H1 (cell line): Measurements from ENCODE around the gene F7. TPM values are rescaled to one million over a fixed set of nuclear protein-coding genes. Genes with fewer than 3 reads are reported as not detected.

Experiments used
- CTCF ChIA-PET: fragments of 300-600 bp; sonication (Branson Sonifier 250); formaldehyde crosslinking; loops from one replicate; lab custom pipeline; 2021; ENCODE audit not compliant: partially characterized antibody; lab: Charles Lee
- POLR2A ChIA-PET: fragments of 300-600 bp; sonication (Branson Sonifier 250); formaldehyde crosslinking; loops from one replicate; lab custom pipeline; 2021; ENCODE audit warnings: inconsistent platforms; ENCODE audit not compliant: partially characterized antibody; lab: Charles Lee
- DNase-seq, 2 experiments: peaks; one replicate each; pipeline versions ENCODE4 v3.0.0 to v3.0.0-alpha.2; 2010 to 2022; ENCODE audit warnings: low spot score in 2 of 2, low read depth in 1 of 2, mixed read lengths in 1 of 2
- FAIRE-seq: peaks from 2 replicates; lab custom pipeline; 2011; peaks lifted over from hg19 to GRCh38; lab: Jason Lieb, UNC
- H2AFZ ChIP-seq: 2 replicates; pipeline ENCODE4 v1.8.1; 2012; ENCODE audit warnings: low read length, inconsistent platforms
- H2AK5ac ChIP-seq: 2 replicates; pipeline ENCODE4 v1.6.1; 2013; ENCODE audit warnings: low read depth, low read length
- H2BK120ac ChIP-seq: replicated peaks from 2 replicates; pipeline ENCODE3; 2013; ENCODE audit warnings: low read depth, low read length, inconsistent platforms
- H2BK12ac ChIP-seq: 2 replicates; pipeline ENCODE4 v1.6.1; 2013; ENCODE audit warnings: low read depth, low read length
- H2BK15ac ChIP-seq: 2 replicates; pipeline ENCODE4 v1.6.1; 2013; ENCODE audit warnings: low read length
- H2BK20ac ChIP-seq: 2 replicates; pipeline ENCODE4 v1.6.1; 2013; ENCODE audit warnings: low read length
- H2BK5ac ChIP-seq: 2 replicates; pipeline ENCODE4 v1.6.1; 2013; ENCODE audit warnings: low read depth, low read length
- H3K14ac ChIP-seq: 2 replicates; pipeline ENCODE4 v1.6.1; 2013; ENCODE audit warnings: inconsistent platforms; ENCODE audit not compliant: insufficient read length
- H3K18ac ChIP-seq: 2 replicates; pipeline ENCODE4 v1.6.1; 2013; ENCODE audit warnings: low read length; ENCODE audit errors: extremely low read depth
- H3K23ac ChIP-seq: 2 replicates; pipeline ENCODE4 v1.6.1; 2013; ENCODE audit warnings: inconsistent platforms; ENCODE audit not compliant: insufficient read length
- H3K23me2 ChIP-seq: 2 replicates; pipeline ENCODE4 v1.6.1; 2013; ENCODE audit warnings: low read depth, low read length
- H3K27ac ChIP-seq: 2 replicates; pipeline ENCODE4 v1.6.1; 2011; ENCODE audit warnings: low read depth, low read length, inconsistent platforms
- H3K27me3 ChIP-seq, 4 experiments: replicated peaks in 1 of 4; 1 replicate in 1 of 4; 2 replicates in 3 of 4; pipeline versions ENCODE4 v1.6.1 to v1.8.1; 2011 to 2013; ENCODE audit warnings: low read length in 3 of 4, mild to moderate bottlenecking in 3 of 4, inconsistent platforms in 2 of 4, mixed read lengths in 2 of 4, moderate library complexity in 1 of 4; ENCODE audit not compliant: control insufficient read depth in 3 of 4, insufficient read depth in 3 of 4; ENCODE audit errors: extremely low read depth in 1 of 4
- H3K36me3 ChIP-seq, 4 experiments: 2 replicates each; pipeline versions ENCODE4 v1.6.1 to v1.8.1; 2011 to 2013; ENCODE audit warnings: mild to moderate bottlenecking in 4 of 4, low read length in 3 of 4, moderate library complexity in 2 of 4, control low read depth in 1 of 4, inconsistent platforms in 1 of 4; ENCODE audit not compliant: insufficient read depth in 4 of 4, control insufficient read depth in 2 of 4
- H3K4ac ChIP-seq: replicated peaks from 2 replicates; pipeline ENCODE3; 2013; ENCODE audit warnings: low read length, low read depth, mixed read lengths, inconsistent platforms; ENCODE audit not compliant: insufficient read length
- H3K4me1 ChIP-seq, 4 experiments: replicated peaks in 1 of 4; 1 replicate in 1 of 4; 2 replicates in 3 of 4; pipeline versions ENCODE4 v1.6.1 to v1.8.1; 2011 to 2013; ENCODE audit warnings: low read length in 3 of 4, inconsistent platforms in 2 of 4, mixed read lengths in 1 of 4; ENCODE audit not compliant: insufficient read depth in 4 of 4, control insufficient read depth in 3 of 4
- H3K4me2 ChIP-seq, 2 experiments: 2 replicates each; pipeline versions ENCODE4 v1.6.1 to v1.8.1; 2011 to 2013; ENCODE audit warnings: low read depth in 2 of 2, low read length in 2 of 2, control low read depth in 1 of 2, inconsistent platforms in 1 of 2, mild to moderate bottlenecking in 1 of 2; ENCODE audit not compliant: insufficient read depth in 1 of 2
- H3K4me3 ChIP-seq, 4 experiments: fragments of 200-600, 300-600 bp in 1 of 4; sonication (generic), shearing (Covaris generic), sonication (Bioruptor Twin) in 1 of 4; 2 replicates each; pipeline versions ENCODE4 v1.5.1 to v1.8.1; 2011 to 2016; ENCODE audit warnings: low read length in 4 of 4, low read depth in 3 of 4, control low read depth in 2 of 4, inconsistent platforms in 2 of 4, mild to moderate bottlenecking in 2 of 4, mixed read lengths in 1 of 4, moderate library complexity in 1 of 4; ENCODE audit not compliant: insufficient read depth in 2 of 4; ENCODE audit errors: extremely low read depth in 1 of 4
- H3K56ac ChIP-seq: replicated peaks from 2 replicates; pipeline ENCODE3; 2013; ENCODE audit warnings: low read depth, mild to moderate bottlenecking, mixed read lengths, low read length, inconsistent platforms; ENCODE audit not compliant: insufficient read length
- H3K79me1 ChIP-seq: 2 replicates; pipeline ENCODE4 v1.6.1; 2013; ENCODE audit warnings: low read depth, low read length, control low read depth
- H3K79me2 ChIP-seq, 2 experiments: 2 replicates each; pipeline versions ENCODE4 v1.6.1 to v1.8.1; 2012 to 2013; ENCODE audit warnings: low read length in 2 of 2, mild to moderate bottlenecking in 2 of 2, inconsistent platforms in 1 of 2; ENCODE audit not compliant: insufficient read depth in 2 of 2, control insufficient read depth in 1 of 2
- H3K9ac ChIP-seq, 4 experiments: replicated peaks in 1 of 4; 1 replicate in 1 of 4; 2 replicates in 3 of 4; pipeline versions ENCODE4 v1.6.1 to v1.8.1; 2011 to 2013; ENCODE audit warnings: low read depth in 3 of 4, low read length in 3 of 4, control low read depth in 2 of 4, mild to moderate bottlenecking in 2 of 4, moderate library complexity in 2 of 4, inconsistent platforms in 1 of 4; ENCODE audit errors: extremely low read depth in 1 of 4
- H3K9me3 ChIP-seq, 2 experiments: 2 replicates each; pipeline versions ENCODE4 v1.6.1 to v1.8.1; 2012 to 2013; ENCODE audit warnings: mild to moderate bottlenecking in 2 of 2, moderate library complexity in 2 of 2, control low read depth in 1 of 2, inconsistent platforms in 1 of 2, low read depth in 1 of 2, low read length in 1 of 2, mixed read lengths in 1 of 2; ENCODE audit not compliant: insufficient read depth in 2 of 2
- H4K20me1 ChIP-seq, 2 experiments: replicated peaks in 1 of 2; 2 replicates each; pipeline versions ENCODE3 to v1.8.1; 2011 to 2013; ENCODE audit warnings: inconsistent platforms in 2 of 2, low read length in 2 of 2, mild to moderate bottlenecking in 1 of 2; ENCODE audit not compliant: insufficient read depth in 2 of 2, control insufficient read depth in 1 of 2
- H4K5ac ChIP-seq: 2 replicates; pipeline ENCODE4 v1.6.1; 2013; ENCODE audit warnings: low read length, low read depth, mixed read lengths, inconsistent platforms; ENCODE audit not compliant: insufficient read length
- H4K8ac ChIP-seq: 2 replicates; pipeline ENCODE4 v1.8.0; 2013; ENCODE audit warnings: mild to moderate bottlenecking, moderate library complexity, low read length, inconsistent platforms; ENCODE audit not compliant: insufficient read depth; ENCODE audit errors: extremely low read depth
- H4K91ac ChIP-seq: replicated peaks from 2 replicates; pipeline ENCODE3; 2013; ENCODE audit warnings: low read length, mixed read lengths, inconsistent platforms; ENCODE audit not compliant: insufficient read length
- CHD1 ChIP-seq: IDR thresholded peaks from 2 replicates; pipeline ENCODE4 v1.6.1; 2012; ENCODE audit warnings: low read depth, low read length, improper control_type of control experiment
- CTCF ChIP-seq, 3 experiments: IDR thresholded peaks; 1 replicate in 2 of 3; 2 replicates in 1 of 3; pipeline versions ENCODE4 v1.5.1 to v1.6.1; 2011; ENCODE audit warnings: low read length in 3 of 3, mild to moderate bottlenecking in 3 of 3, inconsistent platforms in 2 of 3, low read depth in 1 of 3, moderate library complexity in 1 of 3; ENCODE audit not compliant: insufficient read depth in 1 of 3; ENCODE audit errors: control extremely low read depth in 1 of 3
- GTF2F1 ChIP-seq: IDR thresholded peaks from 2 replicates; pipeline ENCODE4 v1.6.1; 2012; ENCODE audit warnings: low read depth, low read length, improper control_type of control experiment, borderline replicate concordance
- KDM5A ChIP-seq: fragments of 200-600 bp; IDR thresholded peaks from 2 replicates; pipeline ENCODE4 v1.7.1; 2012; ENCODE audit warnings: mild to moderate bottlenecking, low read length, inconsistent platforms, mixed read lengths
- MAX ChIP-seq: IDR thresholded peaks from 2 replicates; pipeline ENCODE4 v1.6.1; 2012; ENCODE audit warnings: inconsistent platforms
- POU5F1 ChIP-seq: IDR thresholded peaks from 2 replicates; pipeline ENCODE4 v1.6.1; 2011; ENCODE audit warnings: low read depth, mild to moderate bottlenecking, low read length, moderate library complexity
- SRF ChIP-seq: IDR thresholded peaks from 2 replicates; pipeline ENCODE4 v1.6.1; 2011; ENCODE audit warnings: mild to moderate bottlenecking, low read depth, low read length, moderate library complexity
- TAF7 ChIP-seq: optimal IDR thresholded peaks from 2 replicates; pipeline ENCODE3; 2011; ENCODE audit warnings: low read depth, mild to moderate bottlenecking, inconsistent platforms, low read length, moderate library complexity, borderline replicate concordance
- WGBS, 2 experiments: shearing (Covaris generic) in 1 of 2; methylation state at CpG; one replicate each; pipeline versions ENCODE4 v1.1.6 to v1.1.7; 2013 to 2015; ENCODE audit warnings: low lambda C conversion rate in 2 of 2, mixed read lengths in 2 of 2, inconsistent platforms in 1 of 2, low coverage in 1 of 2, missing lambda C conversion rate in 1 of 2; ENCODE audit not compliant: insufficient replicate concordance in 2 of 2, insufficient coverage in 1 of 2, insufficient read length in 1 of 2; ENCODE audit errors: extremely low coverage in 1 of 2, missing lambda C conversion rate in 1 of 2; 5-methylcytosine and 5-hydroxymethylcytosine counted together
- polyA plus RNA-seq, 7 experiments: library from polyadenylated mRNA; depleted of rRNA in 3 of 7; stranded (reverse) in 5 of 7; unstranded in 2 of 7; fragments of >200 nt in 5 of 7; fragments of 200-250 nt in 2 of 7; gene quantifications; 1 replicate in 5 of 7; 2 replicates in 1 of 7; 4 replicates in 1 of 7; pipeline versions ENCODE4 v1.2.1 to v1.2.3, GENCODE V29; 2011 to 2013; ENCODE audit warnings: missing spikeins in 2 of 7, mixed read lengths in 2 of 7
- total RNA-seq: library from RNA; stranded (reverse); fragmentation: NEBNext Ultra II Directional; extraction: Animal tissue kit (Norgen Biotek cat#: 25700); gene quantifications from 2 replicates; pipeline ENCODE4 v1.2.1, GENCODE V29; 2021

Gene F7
- total and polyA plus RNA-seq, 2 of the 8 experiments (the other 6 are each of a cell fraction or from before 2014, with no cell fraction given), result 0.43 to 0.98 TPM

GRCh38 chr13:113086991-113087922 is 18.3 kb upstream of the F7 start:
- no peaks in the 10 kb centered on the region for H3K79me2 ChIP-seq
- H3K79me1 ChIP-seq, result no peaks in the 10 kb centered on the region
- H3K9me3 ChIP-seq, result no peaks in the 10 kb centered on the region
- H3K27me3 ChIP-seq, result no peaks in the 10 kb centered on the region
- H4K8ac ChIP-seq, result no peak overlapping the region
- no peak overlapping the region for H3K9ac ChIP-seq
- H3K56ac ChIP-seq, result no peak overlapping the region
- DNase-seq, result no peak
- WGBS, 2 experiments, result 91% methylated on average over 38 of the region's 39 CpGs; no CpG with 5 or more reads in 1 of the 2 experiments
- FAIRE-seq, result no peak
- H2BK20ac ChIP-seq, result no peak overlapping the region
- peaks cover 2% of the 10 kb centered on the region; the same call in 1 of the 2 replicates for H3K23me2 ChIP-seq
- CTCF ChIA-PET, result interaction anchor here (1.1 to 4.3 kb wide), 20 partner anchors 10 to 140 kb away, joined by 3 to 30 read pairs (median 7); partner anchors contain the start of genes F10 and MCF2L
- H4K20me1 ChIP-seq, result no peaks in the 10 kb centered on the region
- no peak overlapping the region for H3K4me3 ChIP-seq
- H2BK15ac ChIP-seq, result no peak overlapping the region
- H3K27ac ChIP-seq, result no peak overlapping the region
- no peak overlapping the region for H4K91ac ChIP-seq
- H4K5ac ChIP-seq, result no peak overlapping the region
- no peak overlapping the region for H2AFZ ChIP-seq
- H3K4me1 ChIP-seq, result peaks cover 0 to 6% (median 4%) of the 10 kb centered on the region in 4 experiments; a peak in 2 of 7 replicates
- no peak overlapping the region for H2AK5ac ChIP-seq
- POLR2A ChIA-PET, result interaction anchor here (1.1 kb wide), 1 partner anchor 17 kb away, joined by 3 read pairs; no protein-coding TSS in a partner anchor
- H3K23ac ChIP-seq, result no peak overlapping the region
- H2BK12ac ChIP-seq, result no peak overlapping the region
- H3K14ac ChIP-seq, result no peak overlapping the region
- no peak overlapping the region for H3K4me2 ChIP-seq
- no peak overlapping the region for H3K4ac ChIP-seq
- TF ChIP-seq GTF2F1 (no peak), MAX (no peak), KDM5A (no peak), CTCF (IDR thresholded peaks at IDR 0.05; ENCODE audit: control extremely low read depth in 1 of 3, insufficient read depth in 1 of 3, low read depth in 1 of 3, low read length in 3 of 3) (no peak), SRF (no peak), CHD1 (no peak), POU5F1 (no peak), TAF7 (no peak)
- H2BK120ac ChIP-seq, result no peak overlapping the region
- H3K36me3 ChIP-seq, result peaks cover 3 to 8% (median 4%) of the 10 kb centered on the region in 4 experiments; a peak in 4 of 8 replicates
- no peak overlapping the region for H2BK5ac ChIP-seq
- H3K18ac ChIP-seq, result no peak overlapping the region
